OCI-LY7 (cell line): ENCODE data around the gene GATAD1. TPM values are rescaled to one million over a fixed set of nuclear protein-coding genes. Genes with fewer than 3 reads are reported as not detected.

ENCODE experiments used
- BruUV-seq: library from RNA; stranded (reverse); fragments of 400-500 nt; replicated peaks from 2 replicates; lab custom pipeline; 2021; lab: Mats Ljungman, UMichigan
- CTCF ChIA-PET: fragments of 300-600 bp; sonication (Branson Sonifier 250); formaldehyde crosslinking; loops from one replicate; lab custom pipeline; 2022; ENCODE audit warnings: antibody characterized with exemption; ENCODE audit not compliant: unreplicated experiment; lab: Charles Lee
- POLR2A ChIA-PET: fragments of 300-600 bp; sonication (Branson Sonifier 250); formaldehyde crosslinking; loops from one replicate; lab custom pipeline; 2022; ENCODE audit warnings: antibody characterized with exemption; lab: Charles Lee
- DNase-seq: peaks from one replicate; pipeline ENCODE4 v3.0.0-alpha.2; 2015; ENCODE audit warnings: low spot score
- H2AFZ ChIP-seq: fragments of 200-600 bp; sonication (generic), shearing (Covaris generic); 2 replicates; pipeline ENCODE4 v1.6.1; 2014; ENCODE audit warnings: mild to moderate bottlenecking, antibody characterized with exemption, low read length, moderate library complexity
- H3K27ac ChIP-seq: fragments of 200-600 bp; sonication (generic); 2 replicates; pipeline ENCODE4 v1.5.1; 2014; ENCODE audit warnings: mixed run types, low read depth, mild to moderate bottlenecking, moderate library complexity, low read length, inconsistent platforms; ENCODE audit not compliant: poor library complexity, severe bottlenecking
- H3K36me3 ChIP-seq: fragments of 200-600 bp; sonication (generic); 2 replicates; pipeline ENCODE4 v1.6.1; 2014; ENCODE audit warnings: mild to moderate bottlenecking, antibody characterized with exemption, low read length, moderate library complexity, mixed read lengths; ENCODE audit not compliant: insufficient read depth
- H3K4me1 ChIP-seq: fragments of 200-600 bp; sonication (generic); 2 replicates; pipeline ENCODE4 v1.5.1; 2014; ENCODE audit warnings: mild to moderate bottlenecking, low read length; ENCODE audit not compliant: insufficient read depth, poor library complexity, severe bottlenecking
- H3K4me2 ChIP-seq: fragments of 200-600 bp; sonication (generic); 2 replicates; pipeline ENCODE4 v1.6.1; 2014; ENCODE audit warnings: mild to moderate bottlenecking, low read length
- H3K4me3 ChIP-seq: fragments of 200-600 bp; sonication (generic); 2 replicates; pipeline ENCODE4 v1.5.1; 2014; ENCODE audit warnings: mild to moderate bottlenecking, low read depth, low read length; ENCODE audit not compliant: poor library complexity, severe bottlenecking
- H3K79me2 ChIP-seq: fragments of 200-600 bp; sonication (generic); 2 replicates; pipeline ENCODE4 v1.6.1; 2016; ENCODE audit warnings: low read depth, mild to moderate bottlenecking, low read length, moderate library complexity, mixed read lengths; ENCODE audit not compliant: insufficient read depth
- H3K9me2 ChIP-seq: fragments of 200-600 bp; sonication (generic); 2 replicates; pipeline ENCODE4 v1.6.1; 2016; ENCODE audit warnings: mild to moderate bottlenecking, low read length, mixed read lengths; ENCODE audit not compliant: insufficient read depth
- H3K9me3 ChIP-seq: fragments of 200-600 bp; sonication (generic); 2 replicates; pipeline ENCODE4 v1.6.1; 2014; ENCODE audit warnings: mild to moderate bottlenecking, mixed run types, low read length, mixed read lengths
- H4K20me1 ChIP-seq: fragments of 200-600 bp; sonication (generic); 2 replicates; pipeline ENCODE4 v1.6.1; 2014; ENCODE audit warnings: mild to moderate bottlenecking, antibody characterized with exemption, low read length, moderate library complexity, mixed read lengths; ENCODE audit not compliant: insufficient read depth
- EZH2phosphoT487 ChIP-seq: fragments of 200-600 bp; sonication (generic); IDR thresholded peaks from 2 replicates; pipeline ENCODE4 v1.6.1; 2018; ENCODE audit warnings: low read depth, borderline replicate concordance, mild to moderate bottlenecking, mixed run types, antibody characterized with exemption, low read length, moderate library complexity, mixed read lengths
- intact Hi-C: fragments of 100-400 bp; cut with micrococcal nuclease; formaldehyde crosslinking; loops from one replicate; pipeline ENCODE4 v1.10.0; 2022; ENCODE audit not compliant: unreplicated experiment
- total RNA-seq, 2 experiments: library from RNA; depleted of rRNA in 1 of 2; stranded (reverse); fragments of >200 nt in 1 of 2; shearing (Covaris generic) in 1 of 2; gene quantifications; 2 replicates each; pipeline ENCODE4 v1.2.3, GENCODE V29; 2014 to 2022
- TF ChIP-seq, protein P1 (sequence below): fragments of 200-600 bp; sonication (generic); conservative IDR thresholded peaks from 2 replicates; pipeline ENCODE4 v1.5.1; 2014; ENCODE audit warnings: mild to moderate bottlenecking, antibody characterized with exemption, low read length, moderate library complexity, mixed read lengths

Gene GATAD1
- total RNA-seq, 2 experiments from 2014 or later, result 19.6 to 37.9 TPM

DNA sequence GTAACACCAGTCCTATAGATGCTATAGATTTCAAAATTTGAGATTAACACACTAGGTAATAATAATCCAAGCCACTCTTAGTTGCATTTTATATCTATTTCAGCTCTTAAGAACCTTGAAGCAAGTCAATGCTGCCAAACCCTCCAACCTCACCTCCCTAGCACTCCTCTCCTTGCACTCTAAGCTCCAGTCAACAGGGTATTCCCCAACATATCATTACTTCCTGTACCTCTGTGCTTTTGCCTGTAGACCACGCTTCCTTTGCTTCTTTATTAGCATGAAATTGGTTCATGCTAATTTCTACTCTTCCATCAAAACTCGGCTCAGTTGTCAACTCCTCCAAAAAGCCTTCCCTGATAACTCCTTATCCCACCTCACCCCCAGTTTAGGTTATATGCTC is 56.5 kb downstream of the GATAD1 start:
- Histone ChIP-seq H3K9me2 (no peaks in the 10 kb centered on the region), H3K36me3 (peaks cover 82% of the 10 kb centered on the region), H3K79me2 (no peaks in the 10 kb centered on the region), H3K9me3 (no peaks in the 10 kb centered on the region), H3K4me1 (no peaks in the 10 kb centered on the region), H3K4me3 (no peak overlapping the region), H3K4me2 (no peak overlapping the region), H2AFZ (no peak overlapping the region), H4K20me1 (no peaks in the 10 kb centered on the region), H3K27ac (no peak overlapping the region)
- ChIA-PET CTCF (no interaction called here), POLR2A (interaction anchor here (1.0 kb wide), 1 partner anchor 25 kb away, joined by 3 read pairs; the partner anchor contains the start of gene RBM48)
- intact Hi-C loops, result loop anchor here (5.0 to 10.0 kb wide), 2 partner anchors 61 to 801 kb away; no protein-coding TSS in a partner anchor
- TF ChIP-seq, protein P1, sequence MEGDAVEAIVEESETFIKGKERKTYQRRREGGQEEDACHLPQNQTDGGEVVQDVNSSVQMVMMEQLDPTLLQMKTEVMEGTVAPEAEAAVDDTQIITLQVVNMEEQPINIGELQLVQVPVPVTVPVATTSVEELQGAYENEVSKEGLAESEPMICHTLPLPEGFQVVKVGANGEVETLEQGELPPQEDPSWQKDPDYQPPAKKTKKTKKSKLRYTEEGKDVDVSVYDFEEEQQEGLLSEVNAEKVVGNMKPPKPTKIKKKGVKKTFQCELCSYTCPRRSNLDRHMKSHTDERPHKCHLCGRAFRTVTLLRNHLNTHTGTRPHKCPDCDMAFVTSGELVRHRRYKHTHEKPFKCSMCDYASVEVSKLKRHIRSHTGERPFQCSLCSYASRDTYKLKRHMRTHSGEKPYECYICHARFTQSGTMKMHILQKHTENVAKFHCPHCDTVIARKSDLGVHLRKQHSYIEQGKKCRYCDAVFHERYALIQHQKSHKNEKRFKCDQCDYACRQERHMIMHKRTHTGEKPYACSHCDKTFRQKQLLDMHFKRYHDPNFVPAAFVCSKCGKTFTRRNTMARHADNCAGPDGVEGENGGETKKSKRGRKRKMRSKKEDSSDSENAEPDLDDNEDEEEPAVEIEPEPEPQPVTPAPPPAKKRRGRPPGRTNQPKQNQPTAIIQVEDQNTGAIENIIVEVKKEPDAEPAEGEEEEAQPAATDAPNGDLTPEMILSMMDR, result no peak
- no peak for TF ChIP-seq EZH2phosphoT487
- no TSS peak for BruUV-seq
- no peak for DNase-seq

DNA sequence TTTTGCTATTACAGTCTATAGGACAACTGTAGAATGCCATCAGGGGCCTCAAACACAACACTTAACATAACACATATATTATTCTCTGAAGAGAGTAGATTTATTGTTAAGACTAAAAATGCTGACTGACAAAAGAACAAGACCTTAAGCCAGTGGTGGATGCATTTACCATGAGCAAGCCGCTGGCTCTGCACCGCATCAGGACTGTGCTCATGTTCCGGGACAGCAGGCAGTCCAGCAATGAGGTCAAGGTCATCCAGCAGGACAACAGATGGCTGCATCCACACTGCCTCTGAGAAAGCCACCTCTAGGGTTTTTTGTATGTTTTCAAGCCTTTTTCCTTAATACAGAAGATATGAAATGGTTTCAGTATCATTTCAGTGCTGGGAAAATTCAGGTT is 57.3 kb downstream of the GATAD1 start:
- no peak overlapping the region for H2AFZ ChIP-seq
- H3K9me2 ChIP-seq, result no peaks in the 10 kb centered on the region
- CTCF ChIA-PET, result no interaction called here
- no peak for DNase-seq
- no peak overlapping the region for H3K4me3 ChIP-seq
- no peaks in the 10 kb centered on the region for H3K9me3 ChIP-seq
- BruUV-seq, result no TSS peak
- H3K79me2 ChIP-seq, result no peaks in the 10 kb centered on the region
- no peak overlapping the region for H3K27ac ChIP-seq
- TF ChIP-seq, protein P1, result no peak
- TF ChIP-seq EZH2phosphoT487, result no peak
- H3K4me1 ChIP-seq, result no peaks in the 10 kb centered on the region
- no peak overlapping the region for H3K4me2 ChIP-seq
- POLR2A ChIA-PET, result no interaction called here
- no peaks in the 10 kb centered on the region for H4K20me1 ChIP-seq
- intact Hi-C loops, result loop anchor here (5.0 to 10.0 kb wide), 2 partner anchors 60 to 802 kb away; no protein-coding TSS in a partner anchor
- peaks cover 82% of the 10 kb centered on the region for H3K36me3 ChIP-seq

DNA sequence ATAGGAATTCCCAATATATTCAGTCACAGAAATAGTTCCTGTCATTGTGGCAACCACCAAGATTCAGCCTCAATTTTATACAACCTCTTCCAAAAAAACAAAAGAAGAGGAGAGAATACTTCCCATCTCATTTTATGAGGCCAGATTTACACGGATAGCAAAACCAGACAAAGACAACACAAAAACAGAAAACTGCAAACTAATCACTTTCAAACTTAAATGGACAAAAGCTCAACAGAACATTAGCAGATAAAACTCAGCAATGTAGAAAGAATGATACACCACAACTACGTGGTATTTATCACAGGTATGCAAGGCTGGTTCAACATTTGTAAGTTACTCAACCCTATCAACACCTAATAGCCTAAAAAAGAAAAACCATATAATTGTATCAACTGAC is 59.1 kb downstream of the GATAD1 start:
- no peaks in the 10 kb centered on the region for H3K9me3 ChIP-seq
- H2AFZ ChIP-seq, result no peak overlapping the region
- TSS peak; percentile 10 for BruUV-seq
- H3K27ac ChIP-seq, result no peak overlapping the region
- intact Hi-C loops, result loop anchor here (10.0 kb wide), 1 partner anchor 58 kb away; no protein-coding TSS in a partner anchor
- TF ChIP-seq, protein P1, result no peak
- TF ChIP-seq EZH2phosphoT487, result no peak
- POLR2A ChIA-PET, result interaction anchor here (0.5 to 1.1 kb wide), 3 partner anchors 15 to 436 kb away, joined by 3 to 4 read pairs (median 4); no protein-coding TSS in a partner anchor
- H3K4me1 ChIP-seq, result no peaks in the 10 kb centered on the region
- DNase-seq, result no peak
- CTCF ChIA-PET, result no interaction called here
- H3K4me3 ChIP-seq, result no peak overlapping the region
- H3K9me2 ChIP-seq, result no peaks in the 10 kb centered on the region
- H3K4me2 ChIP-seq, result no peak overlapping the region
- H3K36me3 ChIP-seq, result peaks cover 72% of the 10 kb centered on the region
- no peaks in the 10 kb centered on the region for H3K79me2 ChIP-seq
- no peaks in the 10 kb centered on the region for H4K20me1 ChIP-seq
